ENCODE results near the gene NRXN3.

The NRXN3 gene

GRCh38 chr14:79044894-79045624 is 874.9 kb downstream of the NRXN3 start:
- H3K36me3 Mint-ChIP-seq (ENCODE audit: low read depth): no peaks in the 10 kb centered on the region
- H3K4me3 Mint-ChIP-seq: no peak overlapping the region
- no peaks in the 10 kb centered on the region for H3K4me1 Mint-ChIP-seq (ENCODE audit: low read depth)
- no peak overlapping the region for H3K27ac Mint-ChIP-seq
- peaks cover 10% of the 10 kb centered on the region for H3K9me3 Mint-ChIP-seq
- no peaks in the 10 kb centered on the region for H3K27me3 Mint-ChIP-seq

- Mint-ChIP-seq H3K9me3 (no peaks in the 10 kb centered on the region), H3K36me3 (ENCODE audit: low read depth) (no peaks in the 10 kb centered on the region), H3K4me1 (ENCODE audit: low read depth) (no peaks in the 10 kb centered on the region), H3K27me3 (no peaks in the 10 kb centered on the region), H3K4me3 (no peak overlapping the region), H3K27ac (no peak overlapping the region)
Observed at GRCh38 chr14:79050787-79051727, 880.9 kb downstream of the NRXN3 start.

GRCh38 chr14:79051742-79052141 is 881.6 kb downstream of the NRXN3 start:
- no peaks in the 10 kb centered on the region for H3K9me3 Mint-ChIP-seq
- no peak overlapping the region for H3K27ac Mint-ChIP-seq
- H3K4me3 Mint-ChIP-seq: no peak overlapping the region

GRCh38 chr14:79056879-79057278 is 886.7 kb downstream of the NRXN3 start:
- Mint-ChIP-seq H3K27ac (no peak overlapping the region), H3K9me3 (peaks cover 15% of the 10 kb centered on the region), H3K27me3 (no peaks in the 10 kb centered on the region), H3K36me3 (ENCODE audit: low read depth) (no peaks in the 10 kb centered on the region), H3K4me1 (ENCODE audit: low read depth) (no peaks in the 10 kb centered on the region), H3K4me3 (no peak overlapping the region)

More at GRCh38 chr14:79051742-79052141, 881.6 kb downstream of the NRXN3 start:
- Mint-ChIP-seq H3K27me3 (no peaks in the 10 kb centered on the region), H3K4me1 (ENCODE audit: low read depth) (no peaks in the 10 kb centered on the region), H3K36me3 (ENCODE audit: low read depth) (no peaks in the 10 kb centered on the region)

GRCh38 chr14:79057333-79057732 is 887.2 kb downstream of the NRXN3 start:
- no peaks in the 10 kb centered on the region for H3K36me3 Mint-ChIP-seq (ENCODE audit: low read depth)
- H3K4me3 Mint-ChIP-seq: no peak overlapping the region
- no peak overlapping the region for H3K27ac Mint-ChIP-seq
- H3K27me3 Mint-ChIP-seq: no peaks in the 10 kb centered on the region
- no peaks in the 10 kb centered on the region for H3K4me1 Mint-ChIP-seq (ENCODE audit: low read depth)
- peaks cover 15% of the 10 kb centered on the region for H3K9me3 Mint-ChIP-seq

- H3K4me3 Mint-ChIP-seq: no peak overlapping the region
- no peaks in the 10 kb centered on the region for H3K36me3 Mint-ChIP-seq (ENCODE audit: low read depth)
- no peak overlapping the region for H3K27ac Mint-ChIP-seq
- H3K9me3 Mint-ChIP-seq: peaks cover 14% of the 10 kb centered on the region
- H3K27me3 Mint-ChIP-seq: no peaks in the 10 kb centered on the region
- H3K4me1 Mint-ChIP-seq (ENCODE audit: low read depth): no peaks in the 10 kb centered on the region
Observed at GRCh38 chr14:79062226-79062625, 892.1 kb downstream of the NRXN3 start.

GRCh38 chr14:79064214-79064613 is 894.0 kb downstream of the NRXN3 start:
- Mint-ChIP-seq H3K27ac (no peak overlapping the region), H3K27me3 (no peaks in the 10 kb centered on the region), H3K4me3 (no peak overlapping the region)

GRCh38 chr14:79074510-79074909 is 904.3 kb downstream of the NRXN3 start:
- Mint-ChIP-seq H3K4me3 (no peak overlapping the region), H3K36me3 (ENCODE audit: low read depth) (no peaks in the 10 kb centered on the region), H3K27ac (no peak overlapping the region), H3K27me3 (no peaks in the 10 kb centered on the region), H3K9me3 (no peaks in the 10 kb centered on the region), H3K4me1 (ENCODE audit: low read depth) (no peaks in the 10 kb centered on the region)

More at GRCh38 chr14:79064214-79064613, 894.0 kb downstream of the NRXN3 start:
- Mint-ChIP-seq H3K9me3 (no peaks in the 10 kb centered on the region), H3K4me1 (ENCODE audit: low read depth) (no peaks in the 10 kb centered on the region), H3K36me3 (ENCODE audit: low read depth) (no peaks in the 10 kb centered on the region)

- H3K27me3 Mint-ChIP-seq: no peaks in the 10 kb centered on the region
- H3K9me3 Mint-ChIP-seq: peaks cover 4% of the 10 kb centered on the region
- H3K4me3 Mint-ChIP-seq: no peak overlapping the region
- H3K36me3 Mint-ChIP-seq (ENCODE audit: low read depth): no peaks in the 10 kb centered on the region
- H3K4me1 Mint-ChIP-seq (ENCODE audit: low read depth): no peaks in the 10 kb centered on the region
- H3K27ac Mint-ChIP-seq: no peak overlapping the region
Observed at GRCh38 chr14:79076428-79076827, 906.3 kb downstream of the NRXN3 start.

GRCh38 chr14:79077096-79077495 is 906.9 kb downstream of the NRXN3 start:
- Mint-ChIP-seq H3K27me3 (no peaks in the 10 kb centered on the region), H3K4me1 (ENCODE audit: low read depth) (no peaks in the 10 kb centered on the region), H3K4me3 (no peak overlapping the region)

GRCh38 chr14:79080040-79080439 is 909.9 kb downstream of the NRXN3 start:
- Mint-ChIP-seq H3K4me1 (ENCODE audit: low read depth) (no peaks in the 10 kb centered on the region), H3K36me3 (ENCODE audit: low read depth) (no peaks in the 10 kb centered on the region), H3K9me3 (peaks cover 4% of the 10 kb centered on the region), H3K4me3 (no peak overlapping the region), H3K27me3 (no peaks in the 10 kb centered on the region), H3K27ac (no peak overlapping the region)

More at GRCh38 chr14:79077096-79077495, 906.9 kb downstream of the NRXN3 start:
- Mint-ChIP-seq H3K36me3 (ENCODE audit: low read depth) (no peaks in the 10 kb centered on the region), H3K27ac (no peak overlapping the region), H3K9me3 (peaks cover 4% of the 10 kb centered on the region)

- Mint-ChIP-seq H3K27ac (no peak overlapping the region), H3K27me3 (no peaks in the 10 kb centered on the region), H3K4me3 (no peak overlapping the region), H3K4me1 (ENCODE audit: low read depth) (no peaks in the 10 kb centered on the region), H3K36me3 (ENCODE audit: low read depth) (no peaks in the 10 kb centered on the region), H3K9me3 (peaks cover 4% of the 10 kb centered on the region)
Observed at GRCh38 chr14:79082883-79083282, 912.7 kb downstream of the NRXN3 start.

- peaks cover 4% of the 10 kb centered on the region for H3K9me3 Mint-ChIP-seq
- H3K27ac Mint-ChIP-seq: no peak overlapping the region
- no peaks in the 10 kb centered on the region for H3K4me1 Mint-ChIP-seq (ENCODE audit: low read depth)
- H3K36me3 Mint-ChIP-seq (ENCODE audit: low read depth): no peaks in the 10 kb centered on the region
- no peak overlapping the region for H3K4me3 Mint-ChIP-seq
- H3K27me3 Mint-ChIP-seq: no peaks in the 10 kb centered on the region
Observed at GRCh38 chr14:79083356-79083755, 913.2 kb downstream of the NRXN3 start.

- Mint-ChIP-seq H3K9me3 (peaks cover 4% of the 10 kb centered on the region), H3K4me3 (no peak overlapping the region), H3K27ac (no peak overlapping the region)
Observed at GRCh38 chr14:79084861-79085260, 914.7 kb downstream of the NRXN3 start.

GRCh38 chr14:79089576-79089975 is 919.4 kb downstream of the NRXN3 start:
- Mint-ChIP-seq H3K27ac (no peak overlapping the region), H3K36me3 (ENCODE audit: low read depth) (no peaks in the 10 kb centered on the region)

More at GRCh38 chr14:79084861-79085260, 914.7 kb downstream of the NRXN3 start:
- no peaks in the 10 kb centered on the region for H3K36me3 Mint-ChIP-seq (ENCODE audit: low read depth)
- H3K4me1 Mint-ChIP-seq (ENCODE audit: low read depth): no peaks in the 10 kb centered on the region
- no peaks in the 10 kb centered on the region for H3K27me3 Mint-ChIP-seq

More at GRCh38 chr14:79089576-79089975, 919.4 kb downstream of the NRXN3 start:
- H3K9me3 Mint-ChIP-seq: peaks cover under 1% of the 10 kb centered on the region
- no peaks in the 10 kb centered on the region for H3K4me1 Mint-ChIP-seq (ENCODE audit: low read depth)
- H3K4me3 Mint-ChIP-seq: no peak overlapping the region
- H3K27me3 Mint-ChIP-seq: no peaks in the 10 kb centered on the region
